Tibial nerve (tissue), 4 donors: ENCODE data around the gene PRSS12. TPM values are rescaled to one million over a fixed set of nuclear protein-coding genes. Genes with fewer than 3 reads are reported as not detected.
A peak's percentile ranks its signal among the peaks of the same experiment; 100 is the strongest.
"Not testable (repeated sequence)": the region's sequence is repeated elsewhere in the genome, so short reads cannot be mapped to it uniquely, and the experiment has no call there.

Experiments used
- DNase-seq, 2 donors: peaks; one replicate each; pipeline ENCODE4 v3.0.0-alpha.2; 2019; ENCODE audit warnings: low spot score in 2 of 2
- H3K27ac ChIP-seq, 4 donors: fragments of 200-600 bp; sonication (generic) in 3 of 4; one replicate each; pipeline ENCODE4 v1.5.1; 2017 to 2019; ENCODE audit warnings: mild to moderate bottlenecking in 1 of 4
- H3K27me3 ChIP-seq, 2 donors: fragments of 200-600 bp; sonication (generic) in 1 of 2; one replicate each; pipeline versions ENCODE4 v1.5.1 to v1.6.0; 2017 to 2019
- H3K36me3 ChIP-seq, 3 donors: fragments of 200-600 bp; sonication (generic); one replicate each; pipeline ENCODE4 v1.5.1; 2018 to 2019
- H3K4me1 ChIP-seq, 4 donors: fragments of 200-600 bp; sonication (generic) in 3 of 4; one replicate each; pipeline ENCODE4 v1.5.1; 2017 to 2019
- H3K4me3 ChIP-seq, 4 donors: fragments of 200-600 bp; sonication (generic) in 3 of 4; one replicate each; pipeline ENCODE4 v1.5.1; 2017 to 2019; ENCODE audit warnings: mild to moderate bottlenecking in 1 of 4, moderate library complexity in 1 of 4
- H3K9me3 ChIP-seq, 4 donors: fragments of 200-600 bp; sonication (generic) in 3 of 4; one replicate each; pipeline ENCODE4 v1.5.1; 2017 to 2019
- CTCF ChIP-seq, 5 experiments: fragments of 200-600 bp in 3 of 5; fragments of 450-650 bp in 2 of 5; sonication (generic) in 3 of 5; IDR thresholded peaks; one replicate each; pipeline ENCODE4 v1.5.1; 2016 to 2019; ENCODE audit warnings: antibody characterized with exemption in 5 of 5, mild to moderate bottlenecking in 3 of 5, moderate library complexity in 2 of 5
- EP300 ChIP-seq, 2 donors: sonication (generic); formaldehyde crosslinking; IDR thresholded peaks; one replicate each; pipeline ENCODE4 v1.6.1; 2017; ENCODE audit warnings: antibody characterized with exemption in 2 of 2, mild to moderate bottlenecking in 1 of 2
- POLR2A ChIP-seq, 2 donors: fragments of 450-650 bp; IDR thresholded peaks; one replicate each; pipeline ENCODE4 v1.6.1; 2017; ENCODE audit warnings: antibody characterized with exemption in 2 of 2, mild to moderate bottlenecking in 2 of 2, moderate library complexity in 2 of 2
- WGBS, 2 donors: methylation state at CpG; one replicate each; pipeline ENCODE4 v1.1.5; 2018; 5-methylcytosine and 5-hydroxymethylcytosine counted together
- total RNA-seq, 4 donors: library from RNA; depleted of rRNA; stranded (reverse); fragments of >200 nt; gene quantifications; one replicate each; pipeline ENCODE4 v1.1.0, GENCODE V29; 2016

Gene PRSS12
- total RNA-seq = under 1 TPM in 3 of 4 donors, not detected in 1; under 0.01 to 0.90 (median 0.21) TPM

GRCh38 chr4:118352843-118353533, at the start of gene PRSS12:
Gene PRSS12 (minus strand): TSS chr4:118353003. CDS start chr4:118352720, 283 bp downstream.
- H3K27ac ChIP-seq = peak within 1 kb of the TSS in 1 of 4 donors; percentile 35
- 1 to 3% methylated on average over 28 to 34 of the region's 59 CpGs for WGBS, 2 donors
- DNase-seq = peak in 1 of 2 donors; percentile 34

GRCh38 chr4:118400356-118400755, 47.6 kb upstream of the PRSS12 start:
- no peaks in the 10 kb centered on the region for H3K36me3 ChIP-seq
- H3K27ac ChIP-seq = no peak overlapping the region
- no peaks in the 10 kb centered on the region for H3K27me3 ChIP-seq
- no peaks in the 10 kb centered on the region for H3K4me1 ChIP-seq
- H3K4me3 ChIP-seq = no peak overlapping the region
- TF ChIP-seq POLR2A (IDR thresholded peaks at IDR 0.05) = no peak
- TF ChIP-seq CTCF (IDR thresholded peaks at IDR 0.05) = no peak
- no peak for TF ChIP-seq EP300 (IDR thresholded peaks at IDR 0.05)
- DNase-seq = no peak
- H3K9me3 ChIP-seq = peaks cover 0 to 9% (median 0%) of the 10 kb centered on the region in 4 donors
- WGBS, 2 donors = 66% methylated on average over 3 of the region's 3 CpGs

More at GRCh38 chr4:118352843-118353533, at the start of gene PRSS12:
- Histone ChIP-seq H3K27me3 (peaks cover 0 to 52% of the 10 kb centered on the region in 2 donors), H3K4me1 (peaks cover 0 to 18% (median 10%) of the 10 kb centered on the region in 4 donors), H3K4me3 (peak within 1 kb of the TSS; percentile 36 to 63 (median 60)), H3K36me3 (no peaks in the 10 kb centered on the region), H3K9me3 (no peaks in the 10 kb centered on the region)
- peak; percentile 52 to 75 (median 71) for TF ChIP-seq CTCF (IDR thresholded peaks at IDR 0.05)
- TF ChIP-seq EP300 (IDR thresholded peaks at IDR 0.05) = no peak

GRCh38 chr4:118399883-118400282, 47.1 kb upstream of the PRSS12 start:
- H3K27me3 ChIP-seq, H3K27ac ChIP-seq, H3K9me3 ChIP-seq, H3K4me3 ChIP-seq, H3K4me1 ChIP-seq, DNase-seq, H3K36me3 ChIP-seq: not testable (repeated sequence)
- 41 to 53% methylated on average over 4 of the region's 4 CpGs for WGBS, 2 donors

GRCh38 chr4:118398226-118399090, 45.7 kb upstream of the PRSS12 start:
- Histone ChIP-seq H3K4me1 (no peaks in the 10 kb centered on the region), H3K27ac (no peak overlapping the region), H3K9me3 (no peaks in the 10 kb centered on the region), H3K27me3 (no peaks in the 10 kb centered on the region), H3K4me3 (no peak overlapping the region), H3K36me3 (no peaks in the 10 kb centered on the region)
- 78 to 80% methylated on average over 5 of the region's 5 CpGs for WGBS, 2 donors
- DNase-seq = no peak
- TF ChIP-seq CTCF (IDR thresholded peaks at IDR 0.05) = no peak
- TF ChIP-seq POLR2A (IDR thresholded peaks at IDR 0.05) = no peak
- TF ChIP-seq EP300 (IDR thresholded peaks at IDR 0.05) = no peak

GRCh38 chr4:118397623-118397979, 44.8 kb upstream of the PRSS12 start:
- H3K9me3 ChIP-seq = no peaks in the 10 kb centered on the region
- no peaks in the 10 kb centered on the region for H3K27me3 ChIP-seq
- no peaks in the 10 kb centered on the region for H3K4me1 ChIP-seq
- no peak overlapping the region for H3K27ac ChIP-seq
- TF ChIP-seq POLR2A (IDR thresholded peaks at IDR 0.05) = no peak
- no peak for TF ChIP-seq CTCF (IDR thresholded peaks at IDR 0.05)
- TF ChIP-seq EP300 (IDR thresholded peaks at IDR 0.05) = no peak
- H3K4me3 ChIP-seq = no peak overlapping the region
- 41 to 46% methylated on average over 1 of the region's 1 CpG for WGBS, 2 donors
- DNase-seq = no peak
- no peaks in the 10 kb centered on the region for H3K36me3 ChIP-seq
